ENCODE data around the gene HK2.

DNA sequence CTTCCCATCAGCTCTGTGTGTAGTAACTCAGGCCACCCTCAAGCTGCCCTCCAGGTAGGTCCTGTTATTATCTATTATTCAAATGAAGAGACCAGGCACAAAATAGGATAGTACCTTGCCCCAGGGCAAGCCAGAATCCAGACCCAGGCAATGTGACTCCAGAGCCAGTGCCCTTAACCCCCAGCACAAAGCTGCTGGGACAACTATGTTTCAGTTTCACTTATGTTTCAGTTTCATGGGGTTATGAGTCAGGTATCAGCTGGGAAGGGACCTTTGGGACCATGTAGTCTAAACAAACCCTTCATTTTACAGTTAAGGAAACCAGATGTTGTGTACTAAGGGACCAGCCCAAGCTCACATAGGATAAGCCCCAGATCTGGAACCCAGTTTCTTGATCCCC is 10.0 kb downstream of the HK2 start:
- TF ChIP-seq, protein P1, sequence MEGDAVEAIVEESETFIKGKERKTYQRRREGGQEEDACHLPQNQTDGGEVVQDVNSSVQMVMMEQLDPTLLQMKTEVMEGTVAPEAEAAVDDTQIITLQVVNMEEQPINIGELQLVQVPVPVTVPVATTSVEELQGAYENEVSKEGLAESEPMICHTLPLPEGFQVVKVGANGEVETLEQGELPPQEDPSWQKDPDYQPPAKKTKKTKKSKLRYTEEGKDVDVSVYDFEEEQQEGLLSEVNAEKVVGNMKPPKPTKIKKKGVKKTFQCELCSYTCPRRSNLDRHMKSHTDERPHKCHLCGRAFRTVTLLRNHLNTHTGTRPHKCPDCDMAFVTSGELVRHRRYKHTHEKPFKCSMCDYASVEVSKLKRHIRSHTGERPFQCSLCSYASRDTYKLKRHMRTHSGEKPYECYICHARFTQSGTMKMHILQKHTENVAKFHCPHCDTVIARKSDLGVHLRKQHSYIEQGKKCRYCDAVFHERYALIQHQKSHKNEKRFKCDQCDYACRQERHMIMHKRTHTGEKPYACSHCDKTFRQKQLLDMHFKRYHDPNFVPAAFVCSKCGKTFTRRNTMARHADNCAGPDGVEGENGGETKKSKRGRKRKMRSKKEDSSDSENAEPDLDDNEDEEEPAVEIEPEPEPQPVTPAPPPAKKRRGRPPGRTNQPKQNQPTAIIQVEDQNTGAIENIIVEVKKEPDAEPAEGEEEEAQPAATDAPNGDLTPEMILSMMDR (IDR thresholded peaks at IDR 0.05; ENCODE audit: low read length): no peak
- no peak for TF ChIP-seq EZH2 (IDR thresholded peaks at IDR 0.05; ENCODE audit: borderline replicate concordance, low read length)
